Muscle layer of colon (tissue), 2 donors: ENCODE results near the gene OR51V1.
"Not testable (repeated sequence)": the region's sequence is repeated elsewhere in the genome, so short reads cannot be mapped to it uniquely, and the experiment has no call there.

Experiments used
- H3K27ac ChIP-seq: one replicate; pipeline ENCODE4 v1.7.0; 2013; ENCODE audit warnings: low read depth, mild to moderate bottlenecking, low read length, moderate library complexity
- H3K27me3 ChIP-seq, 2 donors: one replicate each; pipeline ENCODE4 v1.7.0; 2013; ENCODE audit warnings: low read length in 2 of 2, mild to moderate bottlenecking in 2 of 2; ENCODE audit not compliant: insufficient read depth in 2 of 2, control insufficient read depth in 1 of 2
- H3K36me3 ChIP-seq: one replicate; pipeline ENCODE4 v1.7.0; 2013; ENCODE audit warnings: mild to moderate bottlenecking, low read length; ENCODE audit not compliant: insufficient read depth
- H3K4me1 ChIP-seq: one replicate; pipeline ENCODE4 v1.7.0; 2013; ENCODE audit warnings: mild to moderate bottlenecking, low read length; ENCODE audit not compliant: insufficient read depth
- H3K4me3 ChIP-seq, 2 donors: one replicate each; pipeline ENCODE4 v1.7.0; 2013; ENCODE audit warnings: low read length in 2 of 2, low read depth in 1 of 2, mild to moderate bottlenecking in 1 of 2, moderate library complexity in 1 of 2
- H3K9ac ChIP-seq: one replicate; pipeline ENCODE4 v1.7.0; 2013; ENCODE audit warnings: low read length
- H3K9me3 ChIP-seq: one replicate; pipeline ENCODE4 v1.7.0; 2013; ENCODE audit warnings: mild to moderate bottlenecking, low read length
- donor health status: abdominal sarcoma.
- donor health status: Adenocarcinoma of cecum.

OR51V1 gene

DNA sequence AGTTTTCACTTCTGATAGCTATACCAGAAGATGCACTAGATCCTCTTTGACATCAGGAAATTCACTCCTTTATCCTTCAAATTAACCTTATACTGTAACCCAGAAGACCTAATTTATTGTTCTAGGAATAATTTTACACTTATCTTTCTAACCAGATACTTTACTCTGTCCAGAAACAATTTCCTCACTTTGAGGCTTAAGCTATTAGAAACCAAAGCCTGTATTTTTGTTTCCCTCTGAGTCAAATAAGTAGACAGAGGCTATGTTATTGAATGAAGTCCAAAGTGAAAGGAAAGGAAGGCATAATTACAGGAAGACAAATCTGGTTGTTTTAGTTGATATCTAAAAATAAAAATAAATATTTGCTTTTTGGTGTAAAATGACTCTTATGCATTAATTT is 2.2 kb downstream of the OR51V1 start:
- Histone ChIP-seq H3K4me3 (no peak overlapping the region), H3K4me1 (no peaks in the 10 kb centered on the region), H3K27ac (no peak overlapping the region), H3K27me3 (no peaks in the 10 kb centered on the region), H3K9me3 (no peaks in the 10 kb centered on the region), H3K9ac (no peak overlapping the region), H3K36me3 (no peaks in the 10 kb centered on the region)

DNA sequence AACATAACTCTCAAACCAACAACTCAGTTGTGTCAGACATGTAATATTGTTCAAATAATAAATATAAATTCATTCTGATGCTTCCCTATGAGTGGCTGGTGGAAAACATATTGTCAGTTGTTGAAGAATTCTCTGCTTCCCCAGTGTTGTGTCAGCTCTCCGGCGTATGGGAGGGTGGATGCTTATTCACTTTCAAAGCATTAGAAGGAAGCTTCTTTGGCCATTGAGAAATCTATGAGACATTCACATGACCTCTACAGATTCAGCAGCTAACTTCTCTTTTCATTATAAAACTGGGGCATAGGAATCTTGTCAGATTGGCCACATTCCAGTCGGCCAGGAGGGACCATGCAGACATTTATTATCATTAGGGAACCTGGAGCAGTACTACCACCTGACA is 2.9 kb downstream of the OR51V1 start:
- H3K9me3 ChIP-seq = no peaks in the 10 kb centered on the region
- H3K9ac ChIP-seq = no peak overlapping the region
- H3K4me3 ChIP-seq = no peak overlapping the region
- no peak overlapping the region for H3K27ac ChIP-seq
- H3K27me3 ChIP-seq = no peaks in the 10 kb centered on the region
- H3K36me3 ChIP-seq = no peaks in the 10 kb centered on the region
- H3K4me1 ChIP-seq = no peaks in the 10 kb centered on the region

DNA sequence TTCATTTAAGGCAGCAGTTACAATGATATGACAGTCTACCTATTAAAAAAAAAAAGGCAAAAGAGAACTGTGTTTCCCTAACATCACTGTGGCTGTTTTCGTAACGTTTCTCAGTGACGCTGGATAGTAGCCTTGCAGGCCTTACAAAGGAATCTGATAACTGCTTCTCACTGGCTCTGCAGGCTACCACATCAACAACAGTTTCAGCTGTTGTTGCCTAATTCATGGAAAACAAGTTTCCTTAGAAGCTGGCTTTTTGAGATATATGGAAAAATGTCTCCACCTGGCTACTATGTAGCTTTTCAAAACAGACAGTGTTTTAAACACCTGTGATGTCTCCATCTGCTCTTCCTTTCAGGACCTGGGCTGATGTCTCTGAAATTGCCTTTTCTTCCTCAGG is 3.8 kb downstream of the OR51V1 start:
- no peaks in the 10 kb centered on the region for H3K27me3 ChIP-seq
- H3K4me1 ChIP-seq = no peaks in the 10 kb centered on the region
- no peak overlapping the region for H3K9ac ChIP-seq
- H3K36me3 ChIP-seq = no peaks in the 10 kb centered on the region
- no peaks in the 10 kb centered on the region for H3K9me3 ChIP-seq
- H3K27ac ChIP-seq = no peak overlapping the region
- H3K4me3 ChIP-seq = no peak overlapping the region

DNA sequence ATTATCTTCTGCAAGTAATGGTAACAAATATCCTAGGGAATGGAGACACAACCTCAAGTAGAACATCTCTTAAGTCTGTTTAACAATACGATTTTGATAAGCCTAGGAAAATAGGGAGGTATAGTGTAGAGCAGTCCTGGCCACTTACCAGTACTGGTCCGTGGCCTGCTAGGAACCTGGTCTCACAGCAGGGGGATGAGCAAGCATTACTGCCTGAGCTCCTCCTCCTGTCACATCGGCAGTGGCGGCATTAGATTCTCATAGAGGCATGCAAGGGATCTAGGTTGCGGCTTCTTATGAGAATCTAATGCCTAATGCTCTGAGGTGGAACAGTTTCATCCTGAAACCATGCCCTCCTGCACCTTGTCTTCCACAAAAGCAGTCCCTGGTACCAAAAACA is 4.4 kb downstream of the OR51V1 start:
- Histone ChIP-seq H3K9me3 (no peaks in the 10 kb centered on the region), H3K4me1 (no peaks in the 10 kb centered on the region), H3K36me3 (no peaks in the 10 kb centered on the region), H3K27me3 (no peaks in the 10 kb centered on the region), H3K27ac (no peak overlapping the region), H3K4me3 (no peak overlapping the region), H3K9ac (no peak overlapping the region)

DNA sequence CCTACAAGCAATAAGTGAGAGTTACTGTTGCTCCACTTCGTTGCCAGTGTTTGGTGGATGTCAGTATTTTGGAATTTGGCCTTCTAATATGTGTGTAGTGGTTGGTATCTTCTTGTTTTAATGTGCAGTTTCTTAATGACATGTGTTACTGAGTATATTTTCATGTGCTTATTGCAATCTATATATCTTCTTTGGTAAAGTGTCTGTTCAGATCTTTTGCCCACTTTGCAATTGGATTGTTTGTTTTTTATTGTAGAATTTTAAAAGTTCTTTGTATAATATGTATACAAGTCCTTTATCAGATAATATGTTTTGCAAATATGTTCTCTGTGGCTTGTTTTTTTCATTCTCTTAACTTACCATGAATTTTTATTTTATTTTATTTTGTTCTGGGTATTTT is 7.7 kb downstream of the OR51V1 start:
- H3K9ac ChIP-seq = no peak overlapping the region
- H3K27ac ChIP-seq = no peak overlapping the region
- H3K9me3 ChIP-seq = no peaks in the 10 kb centered on the region
- H3K36me3 ChIP-seq = no peaks in the 10 kb centered on the region
- no peaks in the 10 kb centered on the region for H3K4me1 ChIP-seq
- H3K4me3 ChIP-seq = no peak overlapping the region
- H3K27me3 ChIP-seq = no peaks in the 10 kb centered on the region

DNA sequence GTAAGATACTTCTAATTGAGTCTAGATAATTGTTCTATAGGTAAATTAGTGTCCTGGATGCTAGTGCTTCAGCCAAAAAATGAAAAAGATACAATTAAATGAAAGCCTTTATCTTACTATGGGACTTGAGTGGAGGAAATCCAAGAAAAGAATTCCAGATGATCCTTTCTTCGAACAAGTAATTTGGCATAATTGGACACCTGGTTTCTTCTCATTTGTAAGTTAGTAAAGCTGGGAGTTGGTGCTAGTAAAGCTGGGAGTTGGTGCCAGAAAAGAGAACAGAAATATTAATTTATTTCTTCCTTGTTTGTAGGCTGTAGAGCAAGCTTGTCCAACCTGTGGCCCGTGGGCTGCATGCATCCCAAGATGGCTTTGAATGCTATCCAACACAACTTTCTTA is 12.3 kb downstream of the OR51V1 start:
- Histone ChIP-seq H3K9me3 (no peaks in the 10 kb centered on the region), H3K27me3 (no peaks in the 10 kb centered on the region), H3K36me3 (no peaks in the 10 kb centered on the region), H3K4me1 (no peaks in the 10 kb centered on the region), H3K27ac (no peak overlapping the region), H3K4me3 (no peak overlapping the region), H3K9ac (no peak overlapping the region)

DNA sequence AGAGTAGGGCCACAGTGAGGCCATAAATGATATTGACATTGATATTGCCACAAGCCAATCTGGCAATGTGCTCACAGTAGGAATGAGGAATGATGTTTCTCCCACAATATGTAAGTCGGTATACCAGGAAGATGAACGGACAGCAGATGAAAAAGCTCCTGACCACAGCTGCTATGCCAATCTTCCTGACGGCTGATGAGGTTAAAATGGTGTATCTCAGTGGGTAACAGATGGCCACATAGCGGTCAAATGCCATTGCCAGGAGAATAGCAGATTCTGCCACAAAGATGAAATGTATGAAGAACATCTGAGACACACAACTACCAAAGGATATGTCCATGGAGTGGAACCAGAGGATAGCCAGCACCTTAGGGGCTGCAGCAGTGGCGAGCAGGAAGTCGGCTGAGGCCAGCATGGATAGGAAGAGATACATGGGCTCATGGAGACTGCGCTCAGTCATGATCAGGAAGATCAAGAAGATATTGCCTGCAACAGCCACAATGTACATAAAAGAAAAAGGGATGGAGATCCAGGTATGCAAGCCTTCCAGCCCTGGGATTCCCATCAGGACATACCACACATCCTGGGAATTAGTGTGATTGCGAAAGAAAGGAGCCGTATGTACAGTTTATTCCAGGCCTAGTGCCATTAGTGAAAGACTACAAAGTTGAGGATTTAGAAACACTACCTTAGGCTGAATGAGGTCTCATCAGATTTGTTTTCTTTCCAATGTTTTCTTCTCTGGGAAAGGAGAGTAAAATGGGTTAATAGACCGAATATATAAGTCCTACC is 22.2 kb downstream of the OR51V1 start:
- no peaks in the 10 kb centered on the region for H3K9me3 ChIP-seq
- H3K9ac ChIP-seq = no peak overlapping the region
- H3K36me3 ChIP-seq = no peaks in the 10 kb centered on the region
- H3K4me1 ChIP-seq = no peaks in the 10 kb centered on the region
- no peak overlapping the region for H3K4me3 ChIP-seq
- H3K27ac ChIP-seq = no peak overlapping the region
- no peaks in the 10 kb centered on the region for H3K27me3 ChIP-seq

DNA sequence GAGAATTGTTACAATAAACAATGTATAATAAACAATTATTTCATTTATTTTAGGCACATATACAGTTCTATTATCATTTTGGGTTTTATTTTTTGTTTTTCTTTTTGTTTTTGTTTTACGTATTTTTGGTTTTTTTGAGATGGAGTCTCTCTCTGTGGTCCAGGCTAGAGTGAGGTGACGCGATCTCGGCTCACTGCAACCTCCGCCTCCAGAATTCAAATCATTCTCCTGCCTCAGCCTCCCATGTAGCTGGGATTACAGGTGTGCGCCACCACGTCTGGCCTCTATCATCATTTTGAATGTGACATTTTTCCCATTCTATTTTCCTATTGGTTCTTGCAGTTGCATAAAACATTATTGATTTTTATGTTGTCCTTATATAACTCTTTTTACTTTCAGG is 25.5 kb downstream of the OR51V1 start:
- Histone ChIP-seq H3K27ac (no peak overlapping the region), H3K27me3 (no peaks in the 10 kb centered on the region), H3K4me3 (no peak overlapping the region), H3K4me1 (no peaks in the 10 kb centered on the region), H3K9ac (no peak overlapping the region), H3K9me3 (no peaks in the 10 kb centered on the region), H3K36me3 (no peaks in the 10 kb centered on the region)

DNA sequence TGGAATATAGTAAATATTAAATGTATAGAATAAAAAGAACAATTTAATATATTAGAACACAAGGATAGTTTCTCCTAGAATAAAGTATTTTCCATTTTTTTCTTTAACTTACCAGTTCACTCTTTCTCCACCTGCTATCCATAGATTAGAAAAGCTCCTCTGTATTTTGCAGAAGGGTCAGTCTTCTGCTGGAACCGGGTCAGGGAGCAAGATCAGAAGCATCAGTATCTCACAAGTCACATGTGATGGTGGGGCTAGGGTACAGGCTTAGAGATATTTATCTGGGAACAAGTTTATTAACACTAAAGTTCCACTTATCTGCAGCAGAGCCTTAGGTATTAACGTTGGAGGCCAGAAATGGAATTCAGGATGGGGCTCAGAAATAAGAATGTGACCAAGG is 28.6 kb downstream of the OR51V1 start:
- no peak overlapping the region for H3K4me3 ChIP-seq
- no peak overlapping the region for H3K9ac ChIP-seq
- no peaks in the 10 kb centered on the region for H3K4me1 ChIP-seq
- H3K27me3 ChIP-seq = no peaks in the 10 kb centered on the region
- no peaks in the 10 kb centered on the region for H3K9me3 ChIP-seq
- H3K36me3 ChIP-seq = no peaks in the 10 kb centered on the region
- H3K27ac ChIP-seq = no peak overlapping the region

DNA sequence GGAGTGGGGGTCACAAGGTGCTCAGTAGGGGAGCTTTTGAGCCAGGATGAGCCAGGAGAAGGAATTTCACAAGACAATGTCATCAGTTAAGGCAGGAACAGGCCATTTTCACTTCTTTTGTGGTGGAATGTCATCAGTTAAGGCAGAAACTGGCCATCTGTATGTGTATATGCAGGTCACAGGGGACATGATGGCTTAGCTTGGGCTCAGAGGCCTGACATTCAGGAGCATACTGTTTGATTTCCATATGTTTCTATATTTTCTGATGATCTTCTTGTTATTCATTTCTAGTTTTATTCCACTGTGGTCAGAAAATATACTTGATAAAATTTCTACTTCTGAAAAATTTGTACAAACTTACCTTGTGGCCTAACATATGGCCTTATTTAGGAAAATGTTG is 34.6 kb downstream of the OR51V1 start:
- not testable (repeated sequence) for H3K4me1 ChIP-seq, H3K27me3 ChIP-seq, H3K36me3 ChIP-seq, H3K27ac ChIP-seq, H3K4me3 ChIP-seq, H3K9ac ChIP-seq, H3K9me3 ChIP-seq

DNA sequence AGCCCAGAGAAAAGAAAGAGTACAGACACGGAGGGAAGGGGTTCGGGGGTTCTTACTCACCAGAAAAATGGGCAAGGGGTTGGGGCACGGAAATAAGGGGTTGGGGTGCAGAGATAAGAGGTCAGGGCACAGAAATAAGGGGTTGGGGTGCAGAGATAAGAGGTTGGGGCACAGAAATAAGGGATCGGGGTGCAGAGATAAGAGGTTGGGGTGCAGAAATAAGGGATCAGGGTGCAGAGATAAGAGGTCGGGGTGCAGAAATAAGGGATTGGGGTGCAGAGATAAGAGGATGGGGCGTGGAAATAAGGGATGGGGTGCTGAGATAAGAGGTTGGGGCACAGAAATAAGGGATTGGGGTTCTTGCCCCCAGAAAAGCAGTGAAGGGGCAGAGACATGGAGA is 35.7 kb downstream of the OR51V1 start:
- H3K9ac ChIP-seq, H3K9me3 ChIP-seq, H3K27me3 ChIP-seq, H3K4me3 ChIP-seq, H3K27ac ChIP-seq, H3K36me3 ChIP-seq, H3K4me1 ChIP-seq: not testable (repeated sequence)

DNA sequence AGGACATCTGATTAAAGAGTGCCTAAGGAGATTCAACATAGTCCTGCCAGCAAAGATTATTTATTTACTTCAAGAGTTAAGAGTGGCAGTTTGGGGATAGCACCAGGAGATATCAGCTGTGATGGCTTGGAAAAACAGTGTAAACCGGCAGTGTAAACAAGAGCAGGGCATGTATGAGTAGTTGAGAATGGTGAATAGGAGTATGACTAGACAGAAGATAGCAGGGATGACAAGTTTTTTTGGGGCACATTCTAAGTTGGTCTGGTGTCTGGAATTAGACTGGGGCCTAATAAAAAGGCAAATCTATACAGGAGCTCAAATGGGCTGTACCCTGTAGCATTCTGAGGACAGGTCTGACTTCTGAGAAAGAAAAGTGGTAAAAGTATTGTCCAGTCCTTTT is 39.4 kb downstream of the OR51V1 start:
- H3K9me3 ChIP-seq, H3K4me3 ChIP-seq: not testable (repeated sequence)

More for the DNA sequence above, 39.4 kb downstream of the OR51V1 start:
- not testable (repeated sequence) for H3K4me1 ChIP-seq, H3K9ac ChIP-seq, H3K36me3 ChIP-seq, H3K27me3 ChIP-seq, H3K27ac ChIP-seq
